Measurements from ENCODE around the gene ATOSA.

DNA sequence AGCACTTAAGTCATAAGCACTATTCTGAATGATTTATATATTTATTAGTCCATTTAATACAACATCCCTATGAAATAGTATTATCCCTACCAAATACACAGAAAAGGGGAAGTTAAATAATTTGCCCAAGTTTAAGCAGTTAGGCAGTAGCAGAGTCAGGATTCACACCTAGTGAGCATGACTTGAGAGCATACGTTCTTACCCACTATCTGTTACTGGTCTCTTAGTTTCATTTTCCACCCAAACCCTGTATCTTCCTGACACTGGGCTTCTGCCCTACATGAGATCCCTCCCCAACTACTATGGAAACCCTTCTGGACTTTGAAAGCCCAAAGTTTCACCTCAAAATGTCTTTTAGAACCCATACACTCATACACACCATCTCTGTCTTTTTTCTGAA, 4.4 kb upstream of the ATOSA start:
- TF ChIP-seq PPARA (CRISPR knock-in tag; IDR thresholded peaks at IDR 0.05; ENCODE audit: borderline replicate concordance), result no peak
- TF ChIP-seq, protein P1, sequence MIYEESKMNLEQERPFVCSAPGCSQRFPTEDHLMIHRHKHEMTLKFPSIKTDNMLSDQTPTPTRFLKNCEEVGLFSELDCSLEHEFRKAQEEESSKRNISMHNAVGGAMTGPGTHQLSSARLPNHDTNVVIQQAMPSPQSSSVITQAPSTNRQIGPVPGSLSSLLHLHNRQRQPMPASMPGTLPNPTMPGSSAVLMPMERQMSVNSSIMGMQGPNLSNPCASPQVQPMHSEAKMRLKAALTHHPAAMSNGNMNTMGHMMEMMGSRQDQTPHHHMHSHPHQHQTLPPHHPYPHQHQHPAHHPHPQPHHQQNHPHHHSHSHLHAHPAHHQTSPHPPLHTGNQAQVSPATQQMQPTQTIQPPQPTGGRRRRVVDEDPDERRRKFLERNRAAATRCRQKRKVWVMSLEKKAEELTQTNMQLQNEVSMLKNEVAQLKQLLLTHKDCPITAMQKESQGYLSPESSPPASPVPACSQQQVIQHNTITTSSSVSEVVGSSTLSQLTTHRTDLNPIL (CRISPR knock-in tag; IDR thresholded peaks at IDR 0.05; ENCODE audit: low read depth), result no peak

All from SK-N-SH treated with all-trans-retinoic acid at 6 μM for 48 hours (cell line).